GM23248 (cell line): Measurements from ENCODE around the gene BSCL2. TPM values are rescaled to one million over a fixed set of nuclear protein-coding genes. Genes with fewer than 3 reads are reported as not detected.

Experiments
- DNase-seq: peaks from one replicate; pipeline ENCODE4 v3.0.0-alpha.2; 2015
- H2AFZ ChIP-seq: fragments of 200-600 bp; sonication (generic); 2 replicates; pipeline ENCODE4 v1.6.1; 2016; ENCODE audit warnings: antibody characterized with exemption
- H3F3A ChIP-seq: fragments of 200-600 bp; sonication (generic); 2 replicates; pipeline ENCODE4 v1.6.1; 2016; ENCODE audit warnings: mild to moderate bottlenecking, antibody characterized with exemption, mixed run types; ENCODE audit not compliant: insufficient read depth
- H3K27ac ChIP-seq: fragments of 200-600 bp; sonication (generic); 2 replicates; pipeline ENCODE4 v1.5.1; 2016; ENCODE audit warnings: mild to moderate bottlenecking
- H3K27me3 ChIP-seq: fragments of 200-600 bp; sonication (generic); replicated peaks from 2 replicates; pipeline ENCODE4 v1.6.1; 2016; ENCODE audit warnings: mild to moderate bottlenecking; ENCODE audit not compliant: insufficient read depth
- H3K36me3 ChIP-seq: fragments of 200-600 bp; sonication (generic); 2 replicates; pipeline ENCODE4 v1.6.1; 2016; ENCODE audit warnings: low read depth, mild to moderate bottlenecking
- H3K4me1 ChIP-seq: fragments of 200-600 bp; sonication (generic); 2 replicates; pipeline ENCODE4 v1.6.1; 2016; ENCODE audit warnings: mild to moderate bottlenecking; ENCODE audit not compliant: insufficient read depth
- H3K4me2 ChIP-seq: fragments of 200-600 bp; sonication (generic); one replicate; pipeline ENCODE4 v1.6.1; 2016; ENCODE audit warnings: mild to moderate bottlenecking; ENCODE audit not compliant: unreplicated experiment
- H3K4me3 ChIP-seq: fragments of 200-600 bp; sonication (generic); 2 replicates; pipeline ENCODE4 v1.5.1; 2016; ENCODE audit warnings: mild to moderate bottlenecking
- H3K79me2 ChIP-seq: fragments of 200-600 bp; sonication (generic); 2 replicates; pipeline ENCODE4 v1.6.1; 2016; ENCODE audit warnings: mild to moderate bottlenecking; ENCODE audit not compliant: insufficient read depth
- H3K9ac ChIP-seq: fragments of 200-600 bp; sonication (generic); 2 replicates; pipeline ENCODE4 v1.6.1; 2016; ENCODE audit warnings: mild to moderate bottlenecking
- H3K9me2 ChIP-seq: fragments of 200-600 bp; sonication (generic); 2 replicates; pipeline ENCODE4 v1.6.1; 2016; ENCODE audit warnings: mixed run types, mild to moderate bottlenecking, moderate library complexity; ENCODE audit not compliant: insufficient read depth
- H3K9me3 ChIP-seq: fragments of 200-600 bp; sonication (generic); one replicate; pipeline ENCODE4 v1.6.1; 2017; ENCODE audit warnings: low read depth
- H4K20me1 ChIP-seq: fragments of 200-600 bp; sonication (generic); 2 replicates; pipeline ENCODE4 v1.6.0; 2016; ENCODE audit not compliant: insufficient read depth
- EZH2 ChIP-seq: fragments of 200-600 bp; sonication (generic); IDR thresholded peaks from 2 replicates; pipeline ENCODE4 v1.6.1; 2018; ENCODE audit warnings: antibody characterized with exemption, mild to moderate bottlenecking; ENCODE audit not compliant: insufficient read depth, poor library complexity, severe bottlenecking
- EZH2phosphoT487 ChIP-seq: fragments of 200-600 bp; sonication (generic); IDR thresholded peaks from 2 replicates; pipeline ENCODE4 v1.6.1; 2018; ENCODE audit warnings: antibody characterized with exemption, moderate library complexity, mild to moderate bottlenecking, low read depth; ENCODE audit not compliant: insufficient read depth
- WGBS, 2 experiments: methylation state at CpG; one replicate each; pipeline ENCODE4 v1.1.6; 2015 to 2017; ENCODE audit warnings: low lambda C conversion rate in 2 of 2, low coverage in 1 of 2; ENCODE audit errors: missing lambda C conversion rate in 2 of 2; 5-methylcytosine and 5-hydroxymethylcytosine counted together
- in situ Hi-C: fragments of 300-500 bp; cut with MboI; formaldehyde crosslinking; loops from 2 replicates; pipeline ENCODE4 v1.15.0; 2020
- polyA plus RNA-seq: library from polyadenylated mRNA; unstranded; fragments of >200 nt; fragmentation: Nextera tagmentation; extraction: Ambion mirVana; gene quantifications from 2 replicates; pipeline ENCODE4 v1.2.1, GENCODE V29; 2016
- total RNA-seq: library from RNA; depleted of rRNA; stranded (reverse); fragments of >200 nt; shearing (Covaris generic); gene quantifications from 2 replicates; pipeline ENCODE4 v1.2.3, GENCODE V29; 2014

The BSCL2 gene
- total and polyA plus RNA-seq, 2 experiments from 2014 or later = 51.0 to 74.5 TPM

GRCh38 chr11:62708793-62709192, 1.6 kb upstream of the BSCL2 start:
- Histone ChIP-seq H2AFZ (peak overlapping the region; percentile 85), H3K36me3 (peaks cover 27% of the 10 kb centered on the region; the same call in 1 of the 2 replicates), H3K79me2 (peaks cover 26% of the 10 kb centered on the region), H3K4me3 (peak overlapping the region; percentile 85), H4K20me1 (no peaks in the 10 kb centered on the region), H3K9me3 (no peaks in the 10 kb centered on the region), H3K9ac (peak overlapping the region; percentile 90), H3K4me1 (peaks cover 21% of the 10 kb centered on the region), H3F3A (peaks cover 50% of the 10 kb centered on the region), H3K27me3 (no peaks in the 10 kb centered on the region), H3K9me2 (no peaks in the 10 kb centered on the region), H3K4me2 (peak overlapping the region; percentile 96), H3K27ac (peak overlapping the region; percentile 94)
- in situ Hi-C loops = no loop called here
- DNase-seq = no peak
- 6 to 9% methylated on average over 7 of the region's 7 CpGs for WGBS, 2 experiments
- no peak for TF ChIP-seq EZH2
- TF ChIP-seq EZH2phosphoT487 = no peak

- no peaks in the 10 kb centered on the region for H3K9me3 ChIP-seq
- H3K4me1 ChIP-seq = peaks cover 21% of the 10 kb centered on the region
- H3K79me2 ChIP-seq = peaks cover 26% of the 10 kb centered on the region
- 70 to 73% methylated on average over 5 of the region's 5 CpGs for WGBS, 2 experiments
- H3K9ac ChIP-seq = peak overlapping the region; percentile 90
- no peaks in the 10 kb centered on the region for H3K27me3 ChIP-seq
- H3K4me3 ChIP-seq = peak overlapping the region; percentile 85
- no peak for DNase-seq
- peak overlapping the region; percentile 96 for H3K4me2 ChIP-seq
- H3K27ac ChIP-seq = no peak overlapping the region
- no peaks in the 10 kb centered on the region for H3K9me2 ChIP-seq
- in situ Hi-C loops = no loop called here
- no peaks in the 10 kb centered on the region for H4K20me1 ChIP-seq
- H3F3A ChIP-seq = peaks cover 47% of the 10 kb centered on the region
- no peak for TF ChIP-seq EZH2
- TF ChIP-seq EZH2phosphoT487 = no peak
- peaks cover 23% of the 10 kb centered on the region; the same call in 1 of the 2 replicates for H3K36me3 ChIP-seq
- no peak overlapping the region for H2AFZ ChIP-seq
These were observed 1.2 kb upstream of the BSCL2 start for GRCh38 chr11:62708392-62708791.

- H3F3A ChIP-seq = peaks cover 34% of the 10 kb centered on the region
- peak overlapping the region; percentile 45 for H3K9ac ChIP-seq
- peaks cover 28% of the 10 kb centered on the region; the same call in 1 of the 2 replicates for H3K79me2 ChIP-seq
- 87 to 89% methylated on average over 8 of the region's 8 CpGs for WGBS, 2 experiments
- peak overlapping the region; percentile 74; the same call in 1 of the 2 replicates for H3K4me3 ChIP-seq
- peaks cover 21% of the 10 kb centered on the region for H3K4me1 ChIP-seq
- H3K27me3 ChIP-seq = no peaks in the 10 kb centered on the region
- no peak for TF ChIP-seq EZH2phosphoT487
- peaks cover 12% of the 10 kb centered on the region; the same call in 1 of the 2 replicates for H3K36me3 ChIP-seq
- DNase-seq = no peak
- no peaks in the 10 kb centered on the region for H4K20me1 ChIP-seq
- no peak overlapping the region for H3K4me2 ChIP-seq
- H3K9me3 ChIP-seq = no peaks in the 10 kb centered on the region
- no peaks in the 10 kb centered on the region for H3K9me2 ChIP-seq
- peak overlapping the region; percentile 77; the same call in 1 of the 2 replicates for H2AFZ ChIP-seq
- in situ Hi-C loops = no loop called here
- peak overlapping the region; percentile 44 for H3K27ac ChIP-seq
These were observed 375 bp downstream of the BSCL2 start for GRCh38 chr11:62706850-62707247.

GRCh38 chr11:62705880-62706849, 1.1 kb downstream of the BSCL2 start:
- Histone ChIP-seq H3K4me1 (peaks cover 21% of the 10 kb centered on the region), H3K9me2 (no peaks in the 10 kb centered on the region), H3K27ac (peak overlapping the region; percentile 87), H3K4me3 (peak overlapping the region; percentile 74), H3K36me3 (peaks cover 12% of the 10 kb centered on the region; the same call in 1 of the 2 replicates), H4K20me1 (no peaks in the 10 kb centered on the region), H3K4me2 (peak overlapping the region; percentile 95), H3K9ac (peak overlapping the region; percentile 89), H3F3A (peaks cover 28% of the 10 kb centered on the region), H3K9me3 (no peaks in the 10 kb centered on the region), H3K79me2 (peaks cover 28% of the 10 kb centered on the region; the same call in 1 of the 2 replicates), H3K27me3 (no peaks in the 10 kb centered on the region), H2AFZ (peak overlapping the region; percentile 77)
- DNase-seq = peak; percentile 99
- in situ Hi-C loops = no loop called here
- no peak for TF ChIP-seq EZH2
- no peak for TF ChIP-seq EZH2phosphoT487
- 10 to 11% methylated on average over 57 to 58 of the region's 73 CpGs for WGBS, 2 experiments
